DMS153 treated with DMSO at 0.1 percent for 48 hours (cell line): ENCODE measurements around the gene PRAC1.
"Not testable (repeated sequence)": the region's sequence is repeated elsewhere in the genome, so short reads cannot be mapped to it uniquely, and the experiment has no call there.

Experiments
- DNase-seq: peaks from one replicate; lab custom pipeline; 2025; ENCODE audit not compliant: unreplicated experiment; lab: John Stamatoyannopoulos, UW

The PRAC1 gene

GRCh38 chr17:48727415-48728175 is 5.3 kb upstream of the PRAC1 start:
- no peak for DNase-seq

GRCh38 chr17:48726916-48727286 is 4.6 kb upstream of the PRAC1 start:
- no peak for DNase-seq

GRCh38 chr17:48726114-48726915 is 4.0 kb upstream of the PRAC1 start:
- DNase-seq = no peak

- no peak for DNase-seq
These were observed 3.2 kb upstream of the PRAC1 start for GRCh38 chr17:48725288-48726064.

GRCh38 chr17:48725004-48725287 is 2.6 kb upstream of the PRAC1 start:
- DNase-seq = no peak

- DNase-seq = peak; percentile 72
These were observed 2.1 kb upstream of the PRAC1 start for GRCh38 chr17:48724251-48725003.

GRCh38 chr17:48723423-48724250 is 1.3 kb upstream of the PRAC1 start:
- peak; percentile 81 for DNase-seq

- no peak for DNase-seq
These were observed 651 bp upstream of the PRAC1 start, which contains the start of gene PRAC2 for GRCh38 chr17:48722915-48723422. TSS of gene PRAC2 (plus strand) at chr17:48723185. CDS start at chr17:48724411, 1,226 bp downstream.

GRCh38 chr17:48721009-48721402 is 1.3 kb downstream of the PRAC1 start:
- no peak for DNase-seq

- no peak for DNase-seq
These were observed 1.9 kb downstream of the PRAC1 start for GRCh38 chr17:48720266-48721008.

- no peak for DNase-seq
These were observed 2.6 kb downstream of the PRAC1 start for GRCh38 chr17:48719642-48720265.

- no peak for DNase-seq
These were observed 3.3 kb downstream of the PRAC1 start for GRCh38 chr17:48718761-48719641.

- no peak for DNase-seq
These were observed 4.0 kb downstream of the PRAC1 start for GRCh38 chr17:48718227-48718760.

GRCh38 chr17:48717367-48718226 is 4.7 kb downstream of the PRAC1 start:
- no peak for DNase-seq

- DNase-seq = not testable (repeated sequence)
These were observed 5.8 kb downstream of the PRAC1 start for GRCh38 chr17:48716549-48716948.
